Erythroblast (primary cell): ENCODE measurements around the gene TRAIP.

ENCODE experiments used
- GATA1 ChIP-seq: IDR thresholded peaks from 2 replicates; pipeline ENCODE4 v1.6.1; 2011; ENCODE audit warnings: low read depth, mild to moderate bottlenecking, control low read depth, low read length, moderate library complexity
- POLR2A ChIP-seq: IDR thresholded peaks from 2 replicates; pipeline ENCODE4 v1.6.1; 2011; ENCODE audit warnings: mild to moderate bottlenecking, low read length

DNA sequence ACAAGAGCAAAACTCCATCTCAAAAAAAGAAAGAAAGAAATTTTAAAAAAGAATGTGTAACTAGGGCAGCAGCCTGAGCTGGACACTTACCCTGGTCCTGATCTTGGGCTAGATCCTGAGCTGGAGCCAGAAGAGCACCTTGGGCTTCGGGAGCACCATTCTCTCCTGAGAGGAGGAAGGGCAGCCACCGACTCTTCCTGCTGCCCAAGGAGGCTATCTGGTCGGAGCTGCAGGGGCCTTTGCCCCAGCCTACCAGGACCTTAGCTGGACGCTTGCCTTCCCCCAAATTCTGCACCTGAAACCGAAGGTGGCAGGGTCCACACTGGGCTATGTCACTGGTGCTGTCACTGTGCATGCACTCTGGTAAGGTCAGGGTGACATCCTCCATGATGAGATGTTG is 20.2 kb upstream of the TRAIP start:
- TF ChIP-seq POLR2A: no peak
- TF ChIP-seq GATA1: no peak
